Spleen (tissue), 11 donors: ENCODE data around the gene SAP130. TPM values are rescaled to one million over a fixed set of nuclear protein-coding genes. Genes with fewer than 3 reads are reported as not detected.

Source experiments
- DNase-seq: peaks from one replicate; pipeline ENCODE4 v3.0.0-alpha.2; 2020
- H3K27ac ChIP-seq, 8 donors: fragments of 200-600 bp; sonication (generic) in 7 of 8; 1 replicate in 4 of 8; 2 replicates in 4 of 8; pipeline versions ENCODE4 v1.5.0 to v1.8.0; 2016 to 2021; ENCODE audit warnings: inconsistent platforms in 4 of 8, mild to moderate bottlenecking in 4 of 8, moderate library complexity in 1 of 8
- H3K27me3 ChIP-seq, 7 donors: fragments of 200-600 bp; sonication (generic) in 6 of 7; replicated peaks in 1 of 7; 1 replicate in 4 of 7; 2 replicates in 3 of 7; pipeline versions ENCODE4 v1.5.0 to v1.8.0; 2016 to 2021; ENCODE audit warnings: inconsistent platforms in 3 of 7, mild to moderate bottlenecking in 1 of 7
- H3K36me3 ChIP-seq, 6 donors: fragments of 200-600 bp; sonication (generic) in 5 of 6; 1 replicate in 4 of 6; 2 replicates in 2 of 6; pipeline versions ENCODE4 v1.5.0 to v1.8.0; 2016 to 2021; ENCODE audit warnings: inconsistent platforms in 2 of 6
- H3K4me1 ChIP-seq, 6 donors: fragments of 200-600 bp; sonication (generic) in 5 of 6; 1 replicate in 3 of 6; 2 replicates in 3 of 6; pipeline versions ENCODE4 v1.5.0 to v1.8.0; 2016 to 2021; ENCODE audit warnings: inconsistent platforms in 3 of 6
- H3K4me3 ChIP-seq, 8 donors: fragments of 200-600 bp; sonication (generic) in 7 of 8; 1 replicate in 4 of 8; 2 replicates in 4 of 8; pipeline versions ENCODE4 v1.5.0 to v1.8.0; 2016 to 2021; ENCODE audit warnings: inconsistent platforms in 4 of 8, mild to moderate bottlenecking in 4 of 8, moderate library complexity in 2 of 8
- H3K9me3 ChIP-seq, 8 donors: fragments of 200-600 bp; sonication (generic) in 7 of 8; 1 replicate in 4 of 8; 2 replicates in 4 of 8; pipeline versions ENCODE4 v1.5.0 to v1.8.0; 2016 to 2021; ENCODE audit warnings: inconsistent platforms in 4 of 8
- CTCF ChIP-seq, 11 experiments: fragments of 200-600 bp in 7 of 11; fragments of 450-650 bp in 4 of 11; sonication (generic) in 4 of 11; IDR thresholded peaks in 8 of 11; conservative IDR thresholded peaks in 3 of 11; 1 replicate in 7 of 11; 2 replicates in 4 of 11; pipeline versions ENCODE4 v1.4.0 to v1.8.0; 2016 to 2021; ENCODE audit warnings: antibody characterized with exemption in 11 of 11, inconsistent platforms in 4 of 11, mild to moderate bottlenecking in 1 of 11
- POLR2A ChIP-seq, 3 donors: fragments of 450-650 bp; IDR thresholded peaks; one replicate each; pipeline ENCODE4 v1.5.1; 2017; ENCODE audit warnings: antibody characterized with exemption in 3 of 3, mild to moderate bottlenecking in 1 of 3
- POLR2AphosphoS5 ChIP-seq, 3 donors: sonication (generic); formaldehyde crosslinking; IDR thresholded peaks; one replicate each; pipeline ENCODE4 v1.5.1; 2017; ENCODE audit warnings: antibody characterized with exemption in 3 of 3
- WGBS, 5 donors: extraction: QIAGEN DNeasy Blood & Tissue Kit in 3 of 5; methylation state at CpG; one replicate each; pipeline versions ENCODE4 v1.1.5 to v1.1.7; 2013 to 2018; 5-methylcytosine and 5-hydroxymethylcytosine counted together
- intact Hi-C: fragments of 100-400 bp; cut with DNase I; formaldehyde crosslinking; loops from one replicate; pipeline ENCODE4 v1.15.0; 2023; ENCODE audit warnings: low total_unique reads
- polyA plus RNA-seq, 3 donors: library from polyadenylated mRNA; stranded (reverse); fragments of 200-250 nt; gene quantifications; one replicate each; pipeline ENCODE4 v1.2.1, GENCODE V29; 2013
- total RNA-seq, 7 donors: library from RNA; depleted of rRNA in 3 of 7; stranded (reverse); fragments of >200 nt in 3 of 7; fragmentation: NEBNext Ultra II Directional in 4 of 7; extraction: Animal tissue kit (Norgen Biotek cat#: 25700) in 4 of 7; gene quantifications; one replicate each; pipeline versions ENCODE4 v1.1.0 to v1.2.1, GENCODE V29; 2016 to 2021
- donor health status: healthy with polysubstance abuse.
- donor health status: DM: no; HTN: no; CAD: no; lungs with moderate emphysema.
- donor health status: DM: no; HTN: no; CAD: no.
- donor health status: Bipolar disorder and iron deficiency.
- donor health status: healthy.
- donor health status: DM: no; HTN: no; CAD: no.
- donor health status: DM: yes; HTN: yes; CAD: no.

The SAP130 gene
- total and polyA plus RNA-seq, 10 donors, result 3.6 to 23.5 (median 16.5) TPM

GRCh38 chr2:127927384-127927783, 100.5 kb downstream of the SAP130 start:
- WGBS, 5 donors, result 91 to 97% (median 96%) methylated on average over 3 of the region's 3 CpGs
- intact Hi-C loops, result no loop called here
- no peaks in the 10 kb centered on the region for H3K9me3 ChIP-seq
- H3K4me1 ChIP-seq, result no peaks in the 10 kb centered on the region
- peaks cover 0 to 11% (median 0%) of the 10 kb centered on the region in 7 donors for H3K27me3 ChIP-seq
- no peaks in the 10 kb centered on the region for H3K36me3 ChIP-seq
- H3K4me3 ChIP-seq, result no peak overlapping the region
- no peak for DNase-seq
- no peak overlapping the region for H3K27ac ChIP-seq
- no peak for TF ChIP-seq POLR2AphosphoS5 (IDR thresholded peaks at IDR 0.05)
- no peak for TF ChIP-seq CTCF (IDR thresholded peaks at IDR 0.05 in 8 of 11, conservative IDR thresholded peaks at IDR 0.05 in 3 of 11)
- TF ChIP-seq POLR2A (IDR thresholded peaks at IDR 0.05), result no peak

- WGBS, 5 donors, result 93 to 100% (median 96%) methylated on average over 4 of the region's 4 CpGs
- DNase-seq, result no peak
- Histone ChIP-seq H3K9me3 (no peaks in the 10 kb centered on the region), H3K27me3 (no peaks in the 10 kb centered on the region), H3K4me1 (no peaks in the 10 kb centered on the region), H3K36me3 (no peaks in the 10 kb centered on the region), H3K4me3 (no peak overlapping the region), H3K27ac (no peak overlapping the region)
- TF ChIP-seq POLR2A (IDR thresholded peaks at IDR 0.05), result no peak
- intact Hi-C loops, result no loop called here
Observed at GRCh38 chr2:127917916-127918315, 109.9 kb downstream of the SAP130 start.

- TF ChIP-seq POLR2A (IDR thresholded peaks at IDR 0.05) (no peak), CTCF (IDR thresholded peaks at IDR 0.05 in 8 of 11, conservative IDR thresholded peaks at IDR 0.05 in 3 of 11) (no peak), POLR2AphosphoS5 (IDR thresholded peaks at IDR 0.05) (no peak)
- Histone ChIP-seq H3K36me3 (no peaks in the 10 kb centered on the region), H3K27ac (no peak overlapping the region), H3K27me3 (no peaks in the 10 kb centered on the region), H3K4me1 (no peaks in the 10 kb centered on the region), H3K9me3 (no peaks in the 10 kb centered on the region), H3K4me3 (no peak overlapping the region)
- DNase-seq, result peak; percentile 8
- WGBS, 5 donors, result 86 to 94% (median 91%) methylated on average over 8 of the region's 8 CpGs
- intact Hi-C loops, result no loop called here
Observed at GRCh38 chr2:127913808-127914457, 113.9 kb downstream of the SAP130 start.

GRCh38 chr2:127911737-127912136, 116.1 kb downstream of the SAP130 start:
- TF ChIP-seq CTCF (IDR thresholded peaks at IDR 0.05 in 8 of 11, conservative IDR thresholded peaks at IDR 0.05 in 3 of 11) (no peak), POLR2AphosphoS5 (IDR thresholded peaks at IDR 0.05) (no peak), POLR2A (IDR thresholded peaks at IDR 0.05) (no peak)
- Histone ChIP-seq H3K27me3 (no peaks in the 10 kb centered on the region), H3K9me3 (no peaks in the 10 kb centered on the region), H3K27ac (no peak overlapping the region), H3K4me1 (no peaks in the 10 kb centered on the region), H3K4me3 (no peak overlapping the region), H3K36me3 (no peaks in the 10 kb centered on the region)
- DNase-seq, result no peak
- intact Hi-C loops, result no loop called here
- WGBS, 5 donors, result 33 to 53% (median 42%) methylated on average over 2 of the region's 2 CpGs
